ENCODE results near the gene MAN1C1. TPM values are rescaled to one million over a fixed set of nuclear protein-coding genes. Genes with fewer than 3 reads are reported as not detected.
"Not testable (repeated sequence)": the region's sequence is repeated elsewhere in the genome, so short reads cannot be mapped to it uniquely, and the experiment has no call there.

The MAN1C1 gene
- total and polyA plus RNA-seq, 9 of the 15 experiments (the other 6 are each of a cell fraction or from before 2014, with no cell fraction given), result 0.04 to 0.44 (median 0.10) TPM; not detected in 3

GRCh38 chr1:25695771-25696311, 79.2 kb downstream of the MAN1C1 start:
- H3K4me3 ChIP-seq, result no peak overlapping the region
- WGBS (ENCODE audit: insufficient coverage, low coverage, missing lambda C conversion rate), result 39% methylated on average over 11 of the region's 11 CpGs
- no peak for DNase-seq (ENCODE audit: extremely low read depth in 1 of 4, low spot score in 3 of 4)
- H3K9me1 ChIP-seq (ENCODE audit: control insufficient read depth, insufficient read depth, low read length), result no peaks in the 10 kb centered on the region
- H3K27me3 ChIP-seq (ENCODE audit: control insufficient read depth in 2 of 2, insufficient read depth in 2 of 2, low read length in 2 of 2), result peaks cover 34 to 88% of the 10 kb centered on the region in 2 experiments
- H3K4me1 ChIP-seq (replicated peaks in 1 of 2; ENCODE audit: control insufficient read depth in 2 of 2, insufficient read depth in 2 of 2, low read length in 2 of 2), result peaks cover 7% of the 10 kb centered on the region in 2 experiments; a peak in 4 of 5 replicates
- in situ Hi-C loops (cut with MboI), result no loop called here
- ChIA-PET POLR2A (no interaction called here), CTCF (ENCODE audit: low intra/inter-chr PET ratio) (interaction anchor here (1.0 kb wide), 1 partner anchor 10 kb away, joined by 3 read pairs; no protein-coding TSS in a partner anchor)
- H4K20me1 ChIP-seq (replicated peaks; ENCODE audit: control insufficient read depth, insufficient read depth, low read length), result 0 out of 2 replicates have a peak, but pooled peaks cover 3% of the 10 kb centered on the region
- H3K27ac ChIP-seq (ENCODE audit: extremely low read depth, low read depth, low read length), result no peak overlapping the region
- H3K79me2 ChIP-seq (ENCODE audit: control insufficient read depth, insufficient read depth, low read length), result no peaks in the 10 kb centered on the region
- no peak overlapping the region for H3K4me2 ChIP-seq (ENCODE audit: insufficient read depth, low read length)
- no peak overlapping the region for H2AFZ ChIP-seq (ENCODE audit: low read depth, low read length)
- no peaks in the 10 kb centered on the region for H3K36me3 ChIP-seq (ENCODE audit: control insufficient read depth, insufficient read depth, low read length)
- H3K9ac ChIP-seq (ENCODE audit: insufficient read depth in 1 of 2, low read depth in 2 of 2, low read length in 2 of 2), result no peak overlapping the region
- H3K9me3 ChIP-seq (replicated peaks; ENCODE audit: control insufficient read depth, insufficient read depth, low read depth, low read length), result no peaks in the 10 kb centered on the region
- intact Hi-C loops (cut with micrococcal nuclease), result loop anchor here (2.0 to 10.0 kb wide), 3 partner anchors 87 to 151 kb away; partner anchors contain the start of gene LDLRAP1
- ATAC-seq, result no peak
- 0 out of 2 replicates have a peak, but pooled peaks have one; percentile 9 for TF ChIP-seq JUND (IDR thresholded peaks at IDR 0.05; ENCODE audit: borderline replicate concordance, low read depth, low read length)
- no peak for TF ChIP-seq JUND (tag; IDR thresholded peaks at IDR 0.05; ENCODE audit: borderline replicate concordance, low read depth, low read length)
- TF ChIP-seq FOSL1 (tag; conservative IDR thresholded peaks at IDR 0.05), result peak; percentile 44
- no peak for TF ChIP-seq HNRNPH1 (optimal IDR thresholded peaks at IDR 0.05; ENCODE audit: low read depth, low read length)
- TF ChIP-seq, protein P1, sequence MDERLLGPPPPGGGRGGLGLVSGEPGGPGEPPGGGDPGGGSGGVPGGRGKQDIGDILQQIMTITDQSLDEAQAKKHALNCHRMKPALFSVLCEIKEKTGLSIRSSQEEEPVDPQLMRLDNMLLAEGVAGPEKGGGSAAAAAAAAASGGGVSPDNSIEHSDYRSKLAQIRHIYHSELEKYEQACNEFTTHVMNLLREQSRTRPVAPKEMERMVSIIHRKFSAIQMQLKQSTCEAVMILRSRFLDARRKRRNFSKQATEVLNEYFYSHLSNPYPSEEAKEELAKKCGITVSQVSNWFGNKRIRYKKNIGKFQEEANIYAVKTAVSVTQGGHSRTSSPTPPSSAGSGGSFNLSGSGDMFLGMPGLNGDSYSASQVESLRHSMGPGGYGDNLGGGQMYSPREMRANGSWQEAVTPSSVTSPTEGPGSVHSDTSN (CRISPR knock-in tag; IDR thresholded peaks at IDR 0.05; ENCODE audit: low read depth), result no peak
- TF ChIP-seq, protein P1 (tag; conservative IDR thresholded peaks at IDR 0.05; ENCODE audit: low read depth), result no peak
- no peak for FAIRE-seq
- no TSS peak for BruUV-seq (replicated peaks)

GRCh38 chr1:25696643-25697042, 80.1 kb downstream of the MAN1C1 start:
- H3K4me2 ChIP-seq (ENCODE audit: insufficient read depth, low read length); H3K79me2 ChIP-seq (ENCODE audit: control insufficient read depth, insufficient read depth, low read length); H4K20me1 ChIP-seq (replicated peaks; ENCODE audit: control insufficient read depth, insufficient read depth, low read length); ATAC-seq; H3K4me3 ChIP-seq; in situ Hi-C loops (cut with MboI); H3K4me1 ChIP-seq (replicated peaks in 1 of 2; ENCODE audit: control insufficient read depth in 2 of 2, insufficient read depth in 2 of 2, low read length in 2 of 2); H3K36me3 ChIP-seq (ENCODE audit: control insufficient read depth, insufficient read depth, low read length); BruUV-seq (replicated peaks); H3K27ac ChIP-seq (ENCODE audit: extremely low read depth, low read depth, low read length); FAIRE-seq; H3K9me1 ChIP-seq (ENCODE audit: control insufficient read depth, insufficient read depth, low read length); POLR2A ChIA-PET; DNase-seq (ENCODE audit: extremely low read depth in 1 of 4, low spot score in 3 of 4); H3K9ac ChIP-seq (ENCODE audit: insufficient read depth in 1 of 2, low read depth in 2 of 2, low read length in 2 of 2); H3K9me3 ChIP-seq (replicated peaks; ENCODE audit: control insufficient read depth, insufficient read depth, low read depth, low read length); H2AFZ ChIP-seq (ENCODE audit: low read depth, low read length): not testable (repeated sequence)
- CTCF ChIA-PET (ENCODE audit: low intra/inter-chr PET ratio), result interaction anchor here (0.9 kb wide), 1 partner anchor 103 kb away, joined by 3 read pairs; no protein-coding TSS in a partner anchor
- H3K27me3 ChIP-seq (ENCODE audit: control insufficient read depth in 2 of 2, insufficient read depth in 2 of 2, low read length in 2 of 2), result peaks cover 38 to 88% of the 10 kb centered on the region in 2 experiments
- 6% methylated on average over 4 of the region's 4 CpGs for WGBS (ENCODE audit: insufficient coverage, low coverage, missing lambda C conversion rate)
- intact Hi-C loops (cut with micrococcal nuclease), result loop anchor here (5.0 to 10.0 kb wide), 2 partner anchors 101 to 152 kb away; partner anchors contain the start of gene LDLRAP1
